Measurements from ENCODE around the gene SOS2.

SOS2 gene

DNA sequence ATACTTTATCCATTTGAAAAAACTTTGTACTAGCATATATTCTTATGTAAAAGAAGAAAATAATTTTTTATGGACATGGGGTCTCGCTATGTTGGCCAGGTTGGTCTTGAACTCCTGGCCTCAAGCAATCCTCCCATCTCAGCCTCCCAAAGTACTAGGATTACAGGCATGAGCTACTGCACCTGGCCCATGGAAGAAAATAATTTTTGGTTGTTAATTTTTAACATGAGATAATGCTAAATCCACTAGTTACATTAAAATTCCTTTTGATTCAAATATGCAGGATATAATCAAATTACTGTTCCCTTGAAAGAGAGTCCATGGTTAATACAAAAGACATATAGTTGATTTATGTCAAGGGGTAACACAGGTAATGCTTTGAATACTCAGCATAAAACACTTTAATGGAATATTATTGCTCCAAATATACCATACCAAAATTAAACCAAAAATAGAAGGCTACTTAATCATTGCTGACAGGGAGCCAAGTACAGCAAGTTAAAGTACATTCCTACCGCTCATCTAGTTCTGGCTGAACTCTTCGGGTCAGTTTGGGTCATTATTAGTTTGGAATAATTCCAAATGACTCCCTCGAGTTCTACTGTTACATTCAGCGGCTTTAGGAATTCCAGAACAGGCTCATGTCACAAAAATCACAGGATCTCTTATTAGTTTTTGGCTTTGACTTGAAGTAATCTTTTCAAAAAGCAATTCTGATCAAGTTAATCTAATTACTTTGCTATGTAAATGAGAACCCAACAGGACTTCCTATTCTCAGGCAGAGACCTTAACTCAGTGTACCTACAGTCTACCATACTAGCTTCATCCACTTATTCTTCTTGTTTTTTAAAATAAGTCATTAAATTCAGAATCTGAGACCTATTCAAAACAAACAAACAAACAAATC is 6.1 kb downstream of the SOS2 start:
- Histone ChIP-seq H3K9me3 (no peaks in the 10 kb centered on the region), H3K27me3 (no peaks in the 10 kb centered on the region), H3K4me1 (0 out of 2 replicates have a peak, but pooled peaks cover 4% of the 10 kb centered on the region), H3K4me3 (ENCODE audit: low read depth, low read length) (no peak overlapping the region), H3K36me3 (no peaks in the 10 kb centered on the region)
- DNase-seq, result no peak
- TF ChIP-seq, protein P1, sequence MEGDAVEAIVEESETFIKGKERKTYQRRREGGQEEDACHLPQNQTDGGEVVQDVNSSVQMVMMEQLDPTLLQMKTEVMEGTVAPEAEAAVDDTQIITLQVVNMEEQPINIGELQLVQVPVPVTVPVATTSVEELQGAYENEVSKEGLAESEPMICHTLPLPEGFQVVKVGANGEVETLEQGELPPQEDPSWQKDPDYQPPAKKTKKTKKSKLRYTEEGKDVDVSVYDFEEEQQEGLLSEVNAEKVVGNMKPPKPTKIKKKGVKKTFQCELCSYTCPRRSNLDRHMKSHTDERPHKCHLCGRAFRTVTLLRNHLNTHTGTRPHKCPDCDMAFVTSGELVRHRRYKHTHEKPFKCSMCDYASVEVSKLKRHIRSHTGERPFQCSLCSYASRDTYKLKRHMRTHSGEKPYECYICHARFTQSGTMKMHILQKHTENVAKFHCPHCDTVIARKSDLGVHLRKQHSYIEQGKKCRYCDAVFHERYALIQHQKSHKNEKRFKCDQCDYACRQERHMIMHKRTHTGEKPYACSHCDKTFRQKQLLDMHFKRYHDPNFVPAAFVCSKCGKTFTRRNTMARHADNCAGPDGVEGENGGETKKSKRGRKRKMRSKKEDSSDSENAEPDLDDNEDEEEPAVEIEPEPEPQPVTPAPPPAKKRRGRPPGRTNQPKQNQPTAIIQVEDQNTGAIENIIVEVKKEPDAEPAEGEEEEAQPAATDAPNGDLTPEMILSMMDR (IDR thresholded peaks at IDR 0.05; ENCODE audit: low read depth, low read length), result no peak

GRCh38 chr14:50222055-50222613 is 9.2 kb downstream of the SOS2 start:
- no peaks in the 10 kb centered on the region for H3K9me3 ChIP-seq
- H3K4me3 ChIP-seq (ENCODE audit: low read depth, low read length), result no peak overlapping the region
- TF ChIP-seq, protein P1 (IDR thresholded peaks at IDR 0.05; ENCODE audit: low read depth, low read length), result no peak
- no peaks in the 10 kb centered on the region for H3K27me3 ChIP-seq
- H3K4me1 ChIP-seq, result peaks cover 4% of the 10 kb centered on the region; the same call in 1 of the 2 replicates
- no peak for DNase-seq
- H3K36me3 ChIP-seq, result no peaks in the 10 kb centered on the region

DNA sequence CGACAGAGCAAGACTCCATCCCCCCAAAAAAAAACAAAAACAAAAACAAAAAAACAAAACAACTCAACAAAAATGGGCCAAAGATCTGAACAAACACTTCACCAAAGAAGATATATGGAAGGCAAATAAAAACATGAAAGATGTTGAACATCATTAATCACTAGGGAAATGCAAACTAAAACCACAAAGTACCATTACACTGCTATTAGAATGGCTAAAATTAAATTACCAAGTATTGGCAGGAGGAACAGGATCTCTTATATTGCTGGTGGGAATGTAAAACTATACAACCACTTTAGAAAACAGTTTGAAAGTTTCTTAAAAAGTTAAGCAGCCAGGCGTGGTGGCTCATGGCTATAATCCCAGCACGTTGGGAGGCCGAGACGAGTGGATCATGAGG is 12.9 kb downstream of the SOS2 start:
- Histone ChIP-seq H3K36me3 (no peaks in the 10 kb centered on the region), H3K4me1 (no peaks in the 10 kb centered on the region; the same call in 1 of the 2 replicates), H3K9me3 (no peaks in the 10 kb centered on the region), H3K4me3 (ENCODE audit: low read depth, low read length) (no peak overlapping the region), H3K27me3 (no peaks in the 10 kb centered on the region)
- no peak for DNase-seq
- TF ChIP-seq, protein P1 (IDR thresholded peaks at IDR 0.05; ENCODE audit: low read depth, low read length), result no peak

DNA sequence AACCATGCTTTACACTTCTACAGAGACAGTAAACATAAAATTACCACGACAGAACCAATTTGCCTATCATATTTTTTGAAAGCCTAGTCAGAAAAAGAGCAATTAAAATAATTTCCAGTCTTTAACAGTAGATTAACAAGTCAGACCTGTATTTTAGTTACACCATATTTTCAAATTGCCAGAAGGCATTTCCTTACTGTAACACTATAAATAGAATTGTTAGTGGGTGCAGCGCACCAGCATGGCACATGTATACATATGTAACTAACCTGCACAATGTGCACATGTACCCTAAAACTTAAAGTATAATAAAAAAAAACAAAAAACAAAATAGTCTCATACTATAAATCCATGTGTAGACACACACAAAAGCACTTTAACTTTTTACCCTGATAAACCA is 16.0 kb downstream of the SOS2 start:
- Histone ChIP-seq H3K4me3 (ENCODE audit: low read depth, low read length) (no peak overlapping the region), H3K9me3 (no peaks in the 10 kb centered on the region), H3K27me3 (no peaks in the 10 kb centered on the region), H3K36me3 (no peaks in the 10 kb centered on the region), H3K4me1 (no peaks in the 10 kb centered on the region; the same call in 1 of the 2 replicates)
- no peak for DNase-seq
- TF ChIP-seq, protein P1 (IDR thresholded peaks at IDR 0.05; ENCODE audit: low read depth, low read length), result no peak

GRCh38 chr14:50213795-50214194 is 17.6 kb downstream of the SOS2 start:
- H3K9me3 ChIP-seq, result no peaks in the 10 kb centered on the region
- no peaks in the 10 kb centered on the region for H3K27me3 ChIP-seq
- no peaks in the 10 kb centered on the region for H3K36me3 ChIP-seq
- no peak for DNase-seq
- no peaks in the 10 kb centered on the region for H3K4me1 ChIP-seq
- TF ChIP-seq, protein P1 (IDR thresholded peaks at IDR 0.05; ENCODE audit: low read depth, low read length), result no peak
- H3K4me3 ChIP-seq (ENCODE audit: low read depth, low read length), result no peak overlapping the region

DNA sequence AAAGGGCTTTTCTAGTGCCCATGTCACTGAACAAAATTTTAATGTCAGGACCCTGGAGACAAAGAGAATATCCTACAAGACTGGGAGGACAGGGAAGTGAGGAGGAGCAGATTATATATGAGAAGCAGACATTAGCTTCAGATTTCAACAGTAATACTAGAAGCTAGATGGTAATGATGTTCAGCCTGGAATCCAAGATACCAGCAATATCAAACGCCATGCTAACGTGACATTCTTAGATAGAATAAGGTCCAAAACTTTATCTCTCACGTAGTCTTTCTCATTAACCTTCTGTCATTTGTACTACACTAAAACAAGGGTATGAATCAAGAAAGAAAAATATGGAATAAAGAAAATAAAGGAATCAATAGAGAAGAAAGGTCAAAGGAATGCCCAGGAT is 18.7 kb downstream of the SOS2 start:
- Histone ChIP-seq H3K9me3 (no peaks in the 10 kb centered on the region), H3K4me3 (ENCODE audit: low read depth, low read length) (no peak overlapping the region), H3K36me3 (no peaks in the 10 kb centered on the region), H3K4me1 (no peaks in the 10 kb centered on the region), H3K27me3 (no peaks in the 10 kb centered on the region)
- TF ChIP-seq, protein P1 (IDR thresholded peaks at IDR 0.05; ENCODE audit: low read depth, low read length), result no peak
- no peak for DNase-seq

All from BE2C (cell line).